Measurements from ENCODE around the gene POLE.

- TF ChIP-seq CTCF (IDR thresholded peaks at IDR 0.05; ENCODE audit: poor library complexity) (peak; percentile 65), EZH2phosphoT487 (IDR thresholded peaks at IDR 0.05; ENCODE audit: low read depth, severe bottlenecking, unreplicated experiment) (no peak), EZH2 (IDR thresholded peaks at IDR 0.05; ENCODE audit: borderline replicate concordance) (no peak)
These were observed 86.8 kb downstream of the POLE start for GRCh38 chr12:132600048-132601032.

Measured in hepatocyte (in vitro differentiated cells).